Testis (tissue), 2 donors: Measurements from ENCODE around the gene F13B.

Experiments used
- CTCF ChIP-seq, 3 experiments: fragments of 450-650 bp in 2 of 3; fragments of 200-600 bp in 1 of 3; sonication (generic) in 1 of 3; IDR thresholded peaks; one replicate each; pipeline ENCODE4 v1.5.1; 2016 to 2019; ENCODE audit warnings: antibody characterized with exemption in 3 of 3, mild to moderate bottlenecking in 2 of 3, moderate library complexity in 1 of 3
- POLR2A ChIP-seq: fragments of 450-650 bp; IDR thresholded peaks from one replicate; pipeline ENCODE4 v1.6.1; 2017; ENCODE audit warnings: antibody characterized with exemption, mild to moderate bottlenecking, moderate library complexity

- TF ChIP-seq CTCF (IDR thresholded peaks at IDR 0.05): no peak
- TF ChIP-seq POLR2A: no peak
Measured at GRCh38 chr1:197016751-197017150, 50.3 kb downstream of the F13B start.
